Osteocyte (in vitro differentiated cells): ENCODE results near the gene GNG13. TPM values are rescaled to one million over a fixed set of nuclear protein-coding genes. Genes with fewer than 3 reads are reported as not detected.

Experiments
- DNase-seq: peaks from one replicate; pipeline ENCODE4 v3.0.0; 2021; ENCODE audit warnings: mixed read lengths; ENCODE audit not compliant: unreplicated experiment; ENCODE audit errors: extremely low spot score
- H3K27ac Mint-ChIP-seq: one replicate; pipeline ENCODE4 v1.8.0; 2021; ENCODE audit warnings: mild to moderate bottlenecking, mixed read lengths; ENCODE audit not compliant: unreplicated experiment
- H3K27me3 Mint-ChIP-seq: one replicate; pipeline ENCODE4 v1.8.0; 2021; ENCODE audit warnings: mixed read lengths; ENCODE audit not compliant: unreplicated experiment
- H3K36me3 Mint-ChIP-seq: one replicate; pipeline ENCODE4 v1.8.0; 2021; ENCODE audit warnings: mixed read lengths; ENCODE audit not compliant: unreplicated experiment
- H3K4me1 Mint-ChIP-seq: one replicate; pipeline ENCODE4 v1.8.0; 2021; ENCODE audit warnings: mixed read lengths; ENCODE audit not compliant: unreplicated experiment
- H3K4me3 Mint-ChIP-seq: one replicate; pipeline ENCODE4 v1.8.0; 2021; ENCODE audit warnings: mild to moderate bottlenecking, moderate library complexity, mixed read lengths; ENCODE audit not compliant: unreplicated experiment
- H3K9me3 Mint-ChIP-seq: one replicate; pipeline ENCODE4 v1.8.0; 2021; ENCODE audit warnings: mixed read lengths; ENCODE audit not compliant: unreplicated experiment
- total RNA-seq: library from RNA; stranded (reverse); gene quantifications from 2 replicates; pipeline ENCODE4 v1.2.1, GENCODE V29; 2021
- TF ChIP-seq, protein P1 (sequence below): fragments of 200-600 bp; sonication (generic); IDR thresholded peaks from 2 replicates; pipeline ENCODE4 v1.5.0; 2021; ENCODE audit warnings: antibody characterized with exemption, mild to moderate bottlenecking, moderate library complexity

The GNG13 gene
- total RNA-seq, 1 donor from 2014 or later: not detected

DNA sequence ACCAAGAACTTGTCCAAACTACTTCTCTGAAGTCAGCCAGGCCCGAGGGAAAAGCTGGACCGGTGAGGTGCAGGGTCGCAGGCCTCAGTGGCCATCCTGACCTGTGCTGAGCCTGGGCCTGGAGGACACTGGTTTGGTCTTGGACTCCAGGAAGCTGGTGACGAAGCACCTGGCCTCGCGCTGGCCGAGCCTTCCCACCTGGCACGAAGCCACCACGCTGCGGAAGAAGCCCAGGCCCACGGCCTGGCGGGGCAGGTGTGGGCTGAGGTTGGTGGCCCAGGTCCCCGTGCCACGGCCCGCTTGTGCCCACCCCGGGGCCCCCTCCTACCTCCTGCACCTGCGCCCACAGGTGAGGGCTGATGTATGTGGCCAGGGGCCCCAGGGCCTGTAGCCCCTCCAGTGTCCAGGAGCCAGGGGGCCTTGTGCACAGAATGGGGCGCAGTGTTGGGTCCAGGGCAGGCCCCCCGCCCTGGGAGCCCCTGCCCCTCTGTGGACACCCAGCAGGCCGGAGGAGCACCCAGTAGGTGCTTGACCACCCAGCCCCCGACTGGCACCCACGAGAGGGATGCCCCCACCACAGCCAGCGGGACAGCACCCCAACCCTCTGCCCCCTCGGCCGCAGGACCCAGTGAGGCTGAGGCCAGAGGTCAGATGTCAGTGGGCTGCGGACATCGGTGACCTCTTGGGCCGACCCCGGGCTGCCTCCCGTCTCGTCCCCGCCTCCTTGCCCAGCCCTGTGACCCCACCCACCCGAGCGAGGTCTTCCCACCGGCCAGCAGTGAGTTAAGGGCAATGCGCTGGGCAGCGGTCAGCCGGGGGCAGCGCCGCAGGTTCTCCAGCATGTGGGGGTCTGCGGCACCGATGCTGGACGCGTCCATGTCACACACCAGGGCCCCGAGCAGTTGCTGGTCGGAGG lies 26.2 kb downstream of the GNG13 start:
- no peak overlapping the region for H3K4me3 Mint-ChIP-seq
- H3K9me3 Mint-ChIP-seq: no peaks in the 10 kb centered on the region
- H3K4me1 Mint-ChIP-seq: peaks cover 4% of the 10 kb centered on the region
- TF ChIP-seq, protein P1, sequence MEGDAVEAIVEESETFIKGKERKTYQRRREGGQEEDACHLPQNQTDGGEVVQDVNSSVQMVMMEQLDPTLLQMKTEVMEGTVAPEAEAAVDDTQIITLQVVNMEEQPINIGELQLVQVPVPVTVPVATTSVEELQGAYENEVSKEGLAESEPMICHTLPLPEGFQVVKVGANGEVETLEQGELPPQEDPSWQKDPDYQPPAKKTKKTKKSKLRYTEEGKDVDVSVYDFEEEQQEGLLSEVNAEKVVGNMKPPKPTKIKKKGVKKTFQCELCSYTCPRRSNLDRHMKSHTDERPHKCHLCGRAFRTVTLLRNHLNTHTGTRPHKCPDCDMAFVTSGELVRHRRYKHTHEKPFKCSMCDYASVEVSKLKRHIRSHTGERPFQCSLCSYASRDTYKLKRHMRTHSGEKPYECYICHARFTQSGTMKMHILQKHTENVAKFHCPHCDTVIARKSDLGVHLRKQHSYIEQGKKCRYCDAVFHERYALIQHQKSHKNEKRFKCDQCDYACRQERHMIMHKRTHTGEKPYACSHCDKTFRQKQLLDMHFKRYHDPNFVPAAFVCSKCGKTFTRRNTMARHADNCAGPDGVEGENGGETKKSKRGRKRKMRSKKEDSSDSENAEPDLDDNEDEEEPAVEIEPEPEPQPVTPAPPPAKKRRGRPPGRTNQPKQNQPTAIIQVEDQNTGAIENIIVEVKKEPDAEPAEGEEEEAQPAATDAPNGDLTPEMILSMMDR: no peak
- H3K27ac Mint-ChIP-seq: no peak overlapping the region
- H3K27me3 Mint-ChIP-seq: no peaks in the 10 kb centered on the region
- H3K36me3 Mint-ChIP-seq: no peaks in the 10 kb centered on the region
- DNase-seq: no peak

DNA sequence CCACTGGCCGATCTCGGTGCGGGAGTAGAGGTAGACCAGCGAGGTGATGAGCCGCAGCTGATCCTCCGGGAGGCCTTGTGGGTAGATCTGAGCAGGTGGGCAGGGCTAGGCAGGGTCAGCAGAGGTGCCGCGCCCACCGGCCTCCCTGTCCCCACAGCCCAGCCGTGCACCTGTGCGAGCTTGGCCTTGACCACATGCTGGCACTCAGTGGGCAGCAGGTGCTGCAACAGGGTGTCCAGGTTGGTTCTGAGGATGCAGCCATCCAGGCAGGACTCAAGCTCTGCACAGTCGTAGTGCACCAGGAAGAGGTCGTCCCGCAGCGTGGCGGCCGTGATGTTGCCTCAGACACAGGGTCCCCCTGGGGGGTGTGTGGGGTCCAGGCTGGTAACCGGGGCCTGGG lies 27.6 kb downstream of the GNG13 start:
- no peak for DNase-seq
- Mint-ChIP-seq H3K36me3 (no peaks in the 10 kb centered on the region), H3K27ac (no peak overlapping the region), H3K27me3 (no peaks in the 10 kb centered on the region), H3K4me3 (no peak overlapping the region), H3K9me3 (no peaks in the 10 kb centered on the region), H3K4me1 (peaks cover 4% of the 10 kb centered on the region)
- TF ChIP-seq, protein P1: no peak

DNA sequence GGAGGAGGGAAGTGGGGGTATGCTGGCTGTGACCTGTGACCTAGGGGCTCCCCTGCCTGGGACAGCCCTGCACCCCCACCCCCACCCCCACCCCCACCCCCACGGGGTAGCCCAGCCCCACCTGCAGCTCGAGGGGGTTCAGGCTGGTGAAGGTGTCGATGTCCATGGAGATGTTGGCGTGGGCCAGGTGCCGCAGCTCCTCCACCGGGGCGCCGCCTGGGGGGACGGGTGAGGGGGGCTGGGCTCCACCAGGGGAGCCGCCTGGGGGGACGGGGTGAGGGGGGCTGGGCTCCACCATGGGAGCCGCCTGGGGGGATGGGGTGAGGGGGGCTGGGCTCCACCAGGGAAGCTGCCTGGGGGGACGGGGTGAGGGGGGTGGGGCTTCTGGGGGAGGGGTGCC lies 30.1 kb downstream of the GNG13 start:
- H3K36me3 Mint-ChIP-seq: no peaks in the 10 kb centered on the region
- no peaks in the 10 kb centered on the region for H3K9me3 Mint-ChIP-seq
- TF ChIP-seq, protein P1: no peak
- no peak for DNase-seq
- H3K4me3 Mint-ChIP-seq: no peak overlapping the region
- no peaks in the 10 kb centered on the region for H3K4me1 Mint-ChIP-seq
- no peaks in the 10 kb centered on the region for H3K27me3 Mint-ChIP-seq
- no peak overlapping the region for H3K27ac Mint-ChIP-seq

DNA sequence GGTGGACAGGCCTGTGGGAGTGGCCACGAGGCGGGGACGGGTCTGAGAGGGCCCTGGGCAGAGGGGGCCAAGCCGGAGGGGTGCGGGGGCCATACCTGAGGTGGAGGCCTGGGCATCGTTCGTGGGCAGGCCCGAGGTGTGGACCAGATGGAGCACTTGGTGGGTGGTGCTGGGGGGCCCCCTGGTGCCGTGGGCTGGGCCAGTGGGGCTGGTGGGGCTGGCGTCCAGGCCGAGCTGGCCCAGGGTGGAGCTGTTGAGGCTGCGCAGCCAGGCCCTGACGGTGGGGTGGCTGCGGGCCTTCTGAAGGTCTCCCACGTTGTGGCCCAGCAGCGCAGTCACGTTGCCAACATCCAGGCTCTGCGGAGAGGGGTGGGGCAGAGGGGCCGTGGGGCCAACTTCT lies 30.6 kb downstream of the GNG13 start:
- H3K36me3 Mint-ChIP-seq: no peaks in the 10 kb centered on the region
- no peak overlapping the region for H3K27ac Mint-ChIP-seq
- no peak overlapping the region for H3K4me3 Mint-ChIP-seq
- TF ChIP-seq, protein P1: no peak
- no peaks in the 10 kb centered on the region for H3K4me1 Mint-ChIP-seq
- H3K27me3 Mint-ChIP-seq: no peaks in the 10 kb centered on the region
- DNase-seq: no peak
- H3K9me3 Mint-ChIP-seq: no peaks in the 10 kb centered on the region

DNA sequence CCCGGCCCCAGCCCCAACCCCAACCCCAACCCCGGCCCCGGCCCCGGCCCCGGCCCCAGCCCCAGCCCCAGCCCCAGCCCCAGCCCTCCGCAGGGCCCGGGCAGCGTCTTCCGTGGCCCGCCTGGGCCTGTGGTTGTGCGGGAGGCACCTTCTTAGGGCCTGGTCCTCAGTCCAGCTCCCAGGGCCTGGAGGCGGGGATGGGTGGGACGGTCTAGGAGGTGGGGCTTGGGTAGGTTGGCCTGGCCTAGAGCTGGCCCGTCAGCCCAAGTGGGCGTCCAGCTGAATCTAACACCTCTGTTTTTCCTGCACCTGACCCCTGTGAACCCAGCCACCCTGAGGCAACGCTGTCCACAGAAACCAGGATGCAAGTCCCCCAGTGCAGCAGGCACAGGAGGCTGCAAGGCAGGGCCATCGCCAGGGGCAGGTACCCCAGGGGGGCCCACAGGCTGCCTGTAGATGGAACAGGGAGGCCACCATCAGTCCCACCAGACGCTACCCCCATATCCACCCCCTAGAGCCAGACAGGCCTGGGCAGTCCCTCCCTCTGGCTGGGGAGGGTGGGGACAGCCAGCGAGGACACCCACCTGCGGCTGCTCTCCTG lies 31.2 kb downstream of the GNG13 start:
- no peaks in the 10 kb centered on the region for H3K4me1 Mint-ChIP-seq
- TF ChIP-seq, protein P1: no peak
- no peaks in the 10 kb centered on the region for H3K27me3 Mint-ChIP-seq
- no peaks in the 10 kb centered on the region for H3K36me3 Mint-ChIP-seq
- H3K27ac Mint-ChIP-seq: no peak overlapping the region
- no peaks in the 10 kb centered on the region for H3K9me3 Mint-ChIP-seq
- no peak overlapping the region for H3K4me3 Mint-ChIP-seq
- no peak for DNase-seq
